Mononuclear cell (primary cell): ENCODE results near the gene PRDM16. TPM values are rescaled to one million over a fixed set of nuclear protein-coding genes. Genes with fewer than 3 reads are reported as not detected.

Experiments
- H3K27me3 ChIP-seq: 2 replicates; pipeline ENCODE4 v1.6.0; 2011; ENCODE audit warnings: low read length, control low read depth; ENCODE audit not compliant: insufficient read depth
- H3K4me1 ChIP-seq: 2 replicates; pipeline ENCODE4 v1.5.1; 2011; ENCODE audit warnings: mild to moderate bottlenecking, low read length, control low read depth; ENCODE audit not compliant: insufficient read depth
- H3K4me3 ChIP-seq: 2 replicates; pipeline ENCODE4 v1.5.1; 2011; ENCODE audit warnings: mild to moderate bottlenecking, low read length, moderate library complexity
- H3K9me3 ChIP-seq: 2 replicates; pipeline ENCODE4 v1.5.1; 2011; ENCODE audit warnings: low read depth, mild to moderate bottlenecking, control low read depth, low read length
- total RNA-seq: library from RNA; depleted of rRNA; stranded (reverse); fragments of >200 nt; gene quantifications from one replicate; pipeline ENCODE4 v1.2.3, GENCODE V29; 2012

Gene PRDM16
- total RNA-seq, 1 donor = not detected

DNA sequence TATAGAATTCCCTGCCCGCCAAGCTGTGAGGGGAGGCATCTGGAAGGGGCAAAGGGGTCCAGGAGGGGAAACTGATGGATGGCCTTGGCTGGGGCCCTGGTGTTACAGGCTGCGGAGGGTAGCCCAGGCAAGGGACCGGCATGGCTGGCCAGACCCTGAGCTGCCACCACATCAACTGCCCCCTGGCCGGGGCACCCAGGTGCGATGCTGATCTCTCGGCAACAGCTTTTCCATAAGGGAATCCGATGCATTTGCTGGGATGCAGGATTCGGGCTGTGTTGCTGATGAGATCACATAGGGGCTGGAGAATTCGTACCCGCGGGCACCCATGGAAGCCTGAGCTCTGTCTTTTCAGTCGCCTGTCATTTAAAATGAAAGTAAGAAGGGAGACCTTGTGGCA lies 73.7 kb downstream of the PRDM16 start:
- Histone ChIP-seq H3K4me3 (no peak overlapping the region), H3K9me3 (no peaks in the 10 kb centered on the region), H3K27me3 (no peaks in the 10 kb centered on the region), H3K4me1 (no peaks in the 10 kb centered on the region)

DNA sequence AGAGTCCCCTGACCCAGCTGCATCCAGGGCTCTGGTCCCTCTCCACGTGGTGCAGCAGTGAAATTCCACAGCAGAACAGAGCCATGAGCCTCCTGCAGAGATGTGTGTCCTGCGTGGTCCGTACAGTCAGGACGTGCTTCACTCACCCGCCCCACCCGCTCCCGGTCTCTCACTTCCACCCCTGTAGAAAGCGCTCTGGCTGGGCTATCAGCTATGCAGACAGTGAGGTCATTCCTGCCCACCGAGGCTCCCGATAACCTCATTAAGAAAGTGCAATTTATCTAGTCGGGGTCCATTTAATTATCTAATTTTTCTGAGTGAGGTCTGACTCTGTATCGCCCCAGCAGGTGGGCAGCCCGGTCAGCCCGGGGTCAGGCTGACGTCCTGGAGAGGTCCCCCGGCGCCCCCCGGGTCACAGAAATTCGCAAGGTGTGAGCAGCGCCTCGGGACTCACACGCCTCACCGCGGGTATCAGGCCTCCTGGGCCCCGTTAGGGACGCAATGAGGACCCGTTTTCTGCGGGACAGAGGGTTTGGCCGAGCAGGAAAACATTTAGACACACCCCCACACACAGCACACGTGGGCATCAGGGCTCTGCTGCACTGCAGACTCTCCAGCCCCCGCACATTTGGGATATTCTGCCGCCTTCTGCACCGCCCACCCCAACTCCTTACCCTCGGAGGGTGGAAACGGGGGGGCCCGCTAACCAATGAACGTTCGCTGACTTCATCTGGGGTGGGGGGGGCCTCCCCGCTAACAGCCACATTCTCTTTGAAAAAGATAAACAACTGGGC lies 76.7 kb downstream of the PRDM16 start:
- Histone ChIP-seq H3K27me3 (no peaks in the 10 kb centered on the region), H3K9me3 (no peaks in the 10 kb centered on the region), H3K4me3 (no peak overlapping the region), H3K4me1 (no peaks in the 10 kb centered on the region)

DNA sequence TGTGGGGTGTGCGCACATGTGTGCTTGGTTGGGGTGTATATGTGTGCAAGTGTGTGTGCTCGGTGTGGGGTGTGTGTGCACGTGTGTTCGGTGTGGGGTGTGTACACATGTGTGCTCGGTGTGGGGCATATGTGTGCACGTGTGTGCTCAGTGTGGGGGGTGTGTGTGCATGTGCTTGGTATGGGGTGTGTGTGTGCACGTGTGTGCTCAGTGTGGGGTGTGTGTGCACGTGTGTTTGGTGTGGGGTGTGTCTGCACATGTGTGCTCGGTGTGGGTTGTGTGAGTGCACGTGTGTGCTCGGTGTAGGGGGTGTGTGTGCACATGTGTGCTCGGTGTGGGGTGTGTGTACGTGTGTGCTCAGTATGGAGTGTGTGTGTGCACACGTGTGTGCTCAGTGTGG lies 77.5 kb downstream of the PRDM16 start:
- no peaks in the 10 kb centered on the region for H3K4me1 ChIP-seq
- no peaks in the 10 kb centered on the region for H3K27me3 ChIP-seq
- no peak overlapping the region for H3K4me3 ChIP-seq
- H3K9me3 ChIP-seq = no peaks in the 10 kb centered on the region

DNA sequence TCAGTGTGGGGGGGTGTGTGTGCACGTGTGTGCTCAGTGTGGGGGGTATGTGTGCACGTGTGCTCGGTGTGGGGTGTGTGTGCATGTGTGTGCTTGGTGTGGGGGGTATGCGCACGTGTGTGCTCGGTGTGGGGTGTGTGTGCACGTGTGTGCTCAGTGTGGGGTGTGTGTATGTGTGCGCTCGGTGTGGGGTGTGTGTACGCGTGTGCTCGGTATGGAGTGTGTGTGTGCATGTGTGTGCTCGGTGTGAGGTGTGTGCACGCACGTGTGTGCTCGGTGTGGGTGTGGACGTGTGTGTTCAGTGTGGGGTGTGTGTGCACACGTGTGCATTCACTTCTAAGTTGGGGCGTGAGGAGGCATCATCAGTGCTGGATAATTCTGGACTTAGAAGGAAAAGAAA lies 77.9 kb downstream of the PRDM16 start:
- Histone ChIP-seq H3K9me3 (no peaks in the 10 kb centered on the region), H3K4me1 (no peaks in the 10 kb centered on the region), H3K4me3 (no peak overlapping the region), H3K27me3 (no peaks in the 10 kb centered on the region)

DNA sequence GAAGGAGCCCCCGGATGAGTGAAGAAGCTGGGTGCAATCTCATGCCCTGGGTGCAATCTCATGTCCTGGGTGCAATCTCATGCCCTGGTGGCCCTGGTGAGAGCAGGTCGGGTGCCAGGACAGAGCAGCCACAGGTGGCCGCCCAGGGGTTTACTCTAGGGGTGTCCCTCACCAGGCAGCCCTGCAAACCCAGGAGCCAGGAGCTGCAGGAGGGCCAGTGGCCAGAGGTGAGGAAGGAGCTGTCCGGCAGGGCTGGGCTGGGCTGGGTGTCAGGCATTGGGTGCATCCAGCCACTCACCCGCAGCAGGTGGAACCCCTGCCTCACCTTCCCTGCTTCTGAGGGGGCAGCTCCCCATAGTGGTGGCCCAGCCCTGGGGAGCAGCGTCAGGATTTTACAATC lies 79.2 kb downstream of the PRDM16 start:
- no peaks in the 10 kb centered on the region for H3K4me1 ChIP-seq
- H3K9me3 ChIP-seq = no peaks in the 10 kb centered on the region
- H3K27me3 ChIP-seq = no peaks in the 10 kb centered on the region
- H3K4me3 ChIP-seq = no peak overlapping the region

DNA sequence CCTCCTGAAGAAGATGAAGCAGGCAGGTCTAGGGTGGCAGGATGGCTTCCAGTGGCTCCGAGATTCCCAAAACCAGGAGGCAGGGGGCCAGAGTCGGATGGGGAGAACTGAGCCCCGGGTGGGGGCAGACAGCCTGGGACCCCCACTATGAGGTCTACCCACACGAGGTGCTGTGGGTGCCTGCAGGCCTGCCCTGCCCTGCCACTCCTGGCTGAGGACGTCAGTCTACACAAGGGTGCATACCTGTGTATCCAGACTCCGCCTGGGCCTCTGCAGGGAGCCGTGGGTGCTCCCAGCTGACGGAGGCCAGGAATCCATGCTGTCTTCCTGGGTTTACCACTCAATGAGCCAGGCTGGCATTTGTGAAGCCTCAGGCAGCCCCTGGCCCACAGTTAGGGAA lies 80.3 kb downstream of the PRDM16 start:
- H3K27me3 ChIP-seq = no peaks in the 10 kb centered on the region
- no peaks in the 10 kb centered on the region for H3K4me1 ChIP-seq
- no peaks in the 10 kb centered on the region for H3K9me3 ChIP-seq
- H3K4me3 ChIP-seq = no peak overlapping the region

DNA sequence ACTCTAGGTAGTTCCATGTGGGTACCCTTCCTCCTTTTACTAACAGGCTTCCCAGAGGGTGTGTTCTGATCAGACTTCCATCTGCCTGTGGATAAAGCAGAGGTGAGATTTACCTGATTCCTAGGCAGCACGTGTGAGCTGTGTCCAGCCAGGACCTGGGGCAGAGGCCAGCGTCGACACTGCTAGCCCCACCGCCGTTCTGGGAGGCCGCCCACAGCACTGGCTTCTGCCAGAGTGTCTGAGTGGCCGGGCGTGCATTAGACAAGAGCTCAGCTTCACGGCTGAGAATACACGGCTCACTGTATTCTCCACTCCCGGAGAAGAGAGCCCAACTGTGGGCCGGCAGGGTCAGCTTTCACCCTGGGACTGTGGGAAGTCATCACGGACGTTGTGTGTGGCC lies 82.5 kb downstream of the PRDM16 start:
- H3K4me3 ChIP-seq = no peak overlapping the region
- H3K9me3 ChIP-seq = no peaks in the 10 kb centered on the region
- no peaks in the 10 kb centered on the region for H3K4me1 ChIP-seq
- peaks cover 14% of the 10 kb centered on the region for H3K27me3 ChIP-seq

DNA sequence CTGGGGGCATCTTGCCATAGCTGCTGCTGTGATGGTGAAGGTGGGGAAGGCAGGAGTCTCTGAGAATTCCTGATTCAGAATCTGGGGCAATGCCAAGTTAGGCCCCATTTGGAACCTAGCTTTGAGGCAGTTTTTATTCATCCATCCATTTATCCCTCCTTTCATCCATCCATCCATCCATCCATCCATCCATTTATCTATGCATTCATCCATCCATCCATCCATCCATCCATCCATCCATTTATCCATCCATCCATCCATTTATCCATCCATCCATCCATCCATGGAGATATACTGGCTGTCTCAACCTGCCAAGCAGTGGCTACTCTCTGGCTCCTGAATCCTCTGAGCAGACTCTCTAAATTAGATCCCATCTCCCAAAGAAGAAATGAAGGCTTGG lies 83.1 kb downstream of the PRDM16 start:
- Histone ChIP-seq H3K4me3 (no peak overlapping the region), H3K4me1 (no peaks in the 10 kb centered on the region), H3K27me3 (peaks cover 14% of the 10 kb centered on the region), H3K9me3 (no peaks in the 10 kb centered on the region)

DNA sequence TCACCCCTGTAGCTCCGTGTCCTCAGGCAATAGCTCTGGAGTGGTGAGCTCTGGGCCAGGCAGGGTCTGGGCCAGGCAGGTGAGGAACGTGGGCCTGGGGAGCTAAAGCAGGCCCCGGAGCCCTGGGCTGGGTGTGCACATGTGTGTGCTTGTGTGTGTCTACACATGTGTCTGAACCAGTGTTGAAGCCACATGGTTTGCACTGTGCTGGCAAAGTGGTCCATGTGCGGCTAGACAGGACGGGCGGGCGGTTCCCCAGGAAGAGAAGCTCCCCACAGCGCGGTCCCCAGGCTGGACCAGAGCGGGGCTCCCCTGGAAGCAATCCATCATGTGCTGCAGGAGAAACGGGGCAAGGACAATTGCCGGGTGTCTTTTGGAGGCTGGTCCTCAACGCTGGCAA lies 84.2 kb downstream of the PRDM16 start:
- H3K4me3 ChIP-seq = no peak overlapping the region
- H3K9me3 ChIP-seq = no peaks in the 10 kb centered on the region

DNA sequence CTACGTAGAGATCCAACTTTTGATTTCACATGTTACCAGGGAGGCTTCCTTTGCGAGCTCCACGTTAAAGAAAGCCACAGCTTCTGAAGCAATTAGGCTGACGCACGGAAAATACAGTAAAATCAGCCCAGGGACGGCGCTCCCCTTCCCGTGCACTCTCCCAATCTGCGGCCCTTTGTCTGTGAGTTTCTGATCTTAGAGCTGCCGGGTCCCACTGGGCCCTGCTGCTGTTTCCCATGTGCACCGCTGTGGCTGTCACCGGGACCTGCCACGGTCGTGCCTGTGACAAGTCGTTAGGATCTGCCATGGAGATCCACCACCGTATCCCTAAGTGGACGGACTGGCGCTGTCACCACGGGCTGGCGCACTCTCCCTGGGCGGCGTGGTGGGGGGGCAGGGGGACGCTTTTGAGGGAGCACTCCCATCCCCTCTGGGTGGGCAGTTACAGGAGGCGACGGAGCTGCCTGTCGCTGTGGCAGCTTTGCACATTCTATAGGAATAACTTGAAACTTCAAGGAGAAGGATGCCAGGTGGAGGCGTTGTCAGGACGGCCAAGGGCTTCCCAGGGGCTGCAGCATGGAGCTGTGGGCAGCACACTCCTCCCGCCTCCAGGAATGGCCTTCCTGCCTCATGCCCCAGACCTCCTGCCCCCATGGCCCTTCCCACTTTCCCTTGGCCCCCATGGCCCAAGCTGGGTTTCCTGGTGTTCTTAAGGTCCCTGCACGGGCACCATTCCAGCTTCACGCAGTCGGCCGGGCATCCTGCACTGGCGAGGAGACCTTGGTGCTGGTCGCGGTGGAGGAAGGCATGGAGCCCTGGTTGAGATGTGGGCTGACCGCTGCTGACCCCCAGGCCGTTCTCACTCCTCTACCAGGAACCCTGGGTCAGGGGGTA lies 85.1 kb downstream of the PRDM16 start:
- peaks cover 14% of the 10 kb centered on the region for H3K27me3 ChIP-seq
- H3K4me1 ChIP-seq = no peaks in the 10 kb centered on the region

More for the DNA sequence above, 84.2 kb downstream of the PRDM16 start:
- peaks cover 14% of the 10 kb centered on the region for H3K27me3 ChIP-seq
- no peaks in the 10 kb centered on the region for H3K4me1 ChIP-seq

DNA sequence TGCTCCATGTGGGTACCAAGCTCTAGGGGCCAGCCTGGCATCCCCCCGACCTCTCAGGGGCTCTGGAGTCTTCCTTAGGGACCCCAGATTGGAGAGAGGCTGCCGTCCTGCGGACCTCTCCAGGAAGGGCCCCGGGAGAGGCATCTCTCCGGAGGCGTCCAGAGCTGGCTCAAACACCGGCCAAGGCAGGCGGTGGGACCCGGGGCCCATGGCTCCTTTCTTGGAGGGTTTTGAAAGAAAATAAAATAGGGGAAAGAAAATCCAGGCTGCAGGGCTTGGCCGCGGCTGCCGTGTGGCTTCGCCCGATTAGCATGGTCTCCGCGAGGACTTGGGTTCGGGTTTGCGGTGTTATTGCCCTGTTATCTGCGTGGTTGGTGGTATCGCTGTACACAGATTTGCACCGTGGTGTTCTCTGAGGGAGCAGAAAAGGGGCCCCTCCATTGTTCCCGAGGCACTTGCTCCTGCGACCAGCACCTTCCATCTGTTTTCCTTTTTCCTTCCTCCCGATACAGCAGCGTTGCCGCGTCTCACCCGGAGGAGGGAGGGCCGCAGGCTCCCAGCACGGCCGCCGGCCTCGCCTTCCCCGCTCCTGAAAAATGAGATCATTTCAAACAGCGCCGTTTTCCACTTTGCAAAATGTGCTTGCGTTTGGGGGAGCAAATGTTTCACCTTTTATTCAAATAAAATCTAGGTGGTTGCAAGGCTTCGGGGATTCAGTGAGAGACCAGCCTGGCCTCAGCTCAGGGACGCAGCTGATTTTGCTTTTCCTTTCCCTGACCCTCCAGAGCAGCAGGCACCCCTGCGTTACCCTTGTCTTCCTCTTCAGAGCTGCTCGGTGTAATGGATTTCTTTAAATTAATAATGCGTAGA lies 86.3 kb downstream of the PRDM16 start:
- no peaks in the 10 kb centered on the region for H3K4me1 ChIP-seq
- peaks cover 14% of the 10 kb centered on the region for H3K27me3 ChIP-seq
- no peaks in the 10 kb centered on the region for H3K9me3 ChIP-seq
- H3K4me3 ChIP-seq = no peak overlapping the region

More for the DNA sequence above, 85.1 kb downstream of the PRDM16 start:
- no peak overlapping the region for H3K4me3 ChIP-seq
- no peaks in the 10 kb centered on the region for H3K9me3 ChIP-seq

DNA sequence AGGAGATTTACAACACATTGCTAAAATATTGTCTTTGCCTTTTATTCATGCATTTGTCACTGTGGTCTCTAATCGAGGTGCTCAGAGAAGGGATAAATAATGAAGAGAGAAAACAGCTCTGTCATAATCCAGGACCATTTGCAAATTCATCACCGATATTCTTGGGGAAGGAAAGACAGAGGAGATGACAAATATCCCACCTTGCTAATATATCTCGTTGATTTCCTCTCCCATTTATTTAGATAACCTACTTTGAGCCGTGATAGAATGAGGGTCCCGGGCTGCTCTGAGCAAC lies 86.9 kb downstream of the PRDM16 start:
- no peaks in the 10 kb centered on the region for H3K9me3 ChIP-seq
- peaks cover 14% of the 10 kb centered on the region for H3K27me3 ChIP-seq
- no peaks in the 10 kb centered on the region for H3K4me1 ChIP-seq
- no peak overlapping the region for H3K4me3 ChIP-seq

DNA sequence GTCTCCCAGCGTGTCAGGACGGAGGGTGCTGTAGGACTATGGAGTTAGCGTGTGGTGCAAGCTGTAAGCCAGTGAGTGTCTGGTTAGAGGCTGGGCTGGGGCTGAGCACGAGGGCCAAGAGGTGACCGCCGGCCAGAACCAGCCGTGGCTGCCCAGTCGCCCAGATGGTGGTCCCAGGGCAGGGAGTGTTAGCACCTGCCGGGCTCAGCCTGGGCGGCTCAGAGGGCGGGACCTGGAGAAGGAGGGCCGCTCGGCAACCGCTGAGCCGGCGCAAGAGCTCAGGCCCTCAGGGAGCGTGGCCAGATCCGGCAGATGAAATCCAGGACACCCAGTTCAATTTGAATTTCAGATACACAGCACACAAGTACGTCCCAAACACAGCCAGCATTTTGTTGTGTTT lies 87.9 kb downstream of the PRDM16 start:
- Histone ChIP-seq H3K4me1 (no peaks in the 10 kb centered on the region), H3K4me3 (no peak overlapping the region), H3K9me3 (no peaks in the 10 kb centered on the region), H3K27me3 (peaks cover 14% of the 10 kb centered on the region)

DNA sequence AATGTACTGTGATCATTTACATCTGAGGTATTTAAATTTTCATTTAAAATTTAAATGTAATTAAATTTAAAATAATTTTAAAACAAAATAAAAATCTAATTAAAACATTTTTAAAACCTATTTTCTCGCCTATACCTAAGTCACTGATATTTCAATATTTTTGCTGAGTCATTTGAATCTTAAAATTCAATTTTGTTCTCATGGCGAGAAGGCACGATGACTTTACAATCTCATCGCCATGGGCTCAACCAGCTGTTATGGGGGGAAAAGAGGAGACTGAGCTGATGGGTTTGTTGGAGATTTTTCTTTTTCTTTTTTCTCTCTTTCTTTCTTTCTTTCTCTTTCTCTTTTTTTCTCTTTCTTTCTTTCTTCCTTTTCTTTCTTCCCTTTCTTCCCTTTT lies 89.3 kb downstream of the PRDM16 start:
- peaks cover 14% of the 10 kb centered on the region for H3K27me3 ChIP-seq

DNA sequence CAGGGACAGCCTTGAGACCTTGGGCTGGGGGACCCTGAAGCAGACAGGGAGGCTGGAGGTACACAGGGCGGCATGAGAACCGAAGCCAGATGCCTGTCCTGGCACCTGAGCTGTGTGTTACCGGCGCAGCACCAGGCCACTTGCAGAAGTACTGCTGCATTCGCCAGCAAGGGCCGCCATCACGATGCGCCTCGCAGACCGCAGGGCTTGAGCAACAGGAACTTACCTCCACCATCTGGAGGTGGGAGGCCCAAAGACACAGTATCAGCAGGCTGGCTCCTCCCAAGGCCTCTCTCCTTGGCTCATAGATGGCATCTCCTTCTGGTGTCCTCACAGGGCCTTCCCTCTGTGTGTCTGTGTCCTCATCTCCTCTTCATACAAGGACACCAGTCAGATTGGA lies 90.1 kb downstream of the PRDM16 start:
- no peaks in the 10 kb centered on the region for H3K9me3 ChIP-seq
- peaks cover 14% of the 10 kb centered on the region for H3K27me3 ChIP-seq
- no peaks in the 10 kb centered on the region for H3K4me1 ChIP-seq
- H3K4me3 ChIP-seq = no peak overlapping the region

More for the DNA sequence above, 89.3 kb downstream of the PRDM16 start:
- H3K4me3 ChIP-seq = no peak overlapping the region
- no peaks in the 10 kb centered on the region for H3K4me1 ChIP-seq
- no peaks in the 10 kb centered on the region for H3K9me3 ChIP-seq
